Ovary (tissue), 9 donors: ENCODE measurements around the gene SHC1. TPM values are rescaled to one million over a fixed set of nuclear protein-coding genes. Genes with fewer than 3 reads are reported as not detected.
A peak's percentile ranks its signal among the peaks of the same experiment; 100 is the strongest.

Source experiments
- DNase-seq, 5 donors: peaks; one replicate each; pipeline ENCODE4 v3.0.0-alpha.2; 2019 to 2020
- H3K27ac ChIP-seq, 2 donors: fragments of 200-600 bp; one replicate each; pipeline versions ENCODE4 v1.5.1 to v1.8.0; 2019 to 2022
- H3K27me3 ChIP-seq: fragments of 200-600 bp; one replicate; pipeline ENCODE4 v1.8.0; 2022
- H3K36me3 ChIP-seq: fragments of 200-600 bp; sonication (generic); one replicate; pipeline ENCODE4 v1.5.1; 2019
- H3K4me1 ChIP-seq: one replicate; pipeline ENCODE4 v1.8.1; 2013; ENCODE audit warnings: mild to moderate bottlenecking, moderate library complexity; ENCODE audit not compliant: insufficient read depth
- H3K4me3 ChIP-seq: fragments of 200-600 bp; sonication (generic); one replicate; pipeline ENCODE4 v1.5.1; 2017
- H3K9me3 ChIP-seq, 2 donors: fragments of 200-600 bp in 1 of 2; sonication (generic) in 1 of 2; one replicate each; pipeline versions ENCODE4 v1.5.1 to v1.8.1; 2013 to 2019; ENCODE audit warnings: mild to moderate bottlenecking in 1 of 2, moderate library complexity in 1 of 2
- EP300 ChIP-seq: sonication (generic); formaldehyde crosslinking; IDR thresholded peaks from one replicate; pipeline ENCODE4 v1.6.1; 2017; ENCODE audit warnings: antibody characterized with exemption
- POLR2A ChIP-seq: fragments of 450-650 bp; IDR thresholded peaks from one replicate; pipeline ENCODE4 v1.6.1; 2017; ENCODE audit warnings: antibody characterized with exemption, mild to moderate bottlenecking, moderate library complexity
- WGBS, 3 donors: extraction: QIAGEN DNeasy Blood & Tissue Kit in 1 of 3; methylation state at CpG; one replicate each; pipeline versions ENCODE4 v1.1.5 to v1.1.7; 2013 to 2017; 5-methylcytosine and 5-hydroxymethylcytosine counted together
- intact Hi-C, 4 donors: fragments of 100-400 bp; cut with DNase I; formaldehyde crosslinking; loops; one replicate each; pipeline versions ENCODE4 v1.11.0 to v1.15.1; 2022 to 2023
- polyA plus RNA-seq, 2 donors: library from polyadenylated mRNA; stranded (reverse); fragments of 200-250 nt in 1 of 2; fragments of 350-450 nt in 1 of 2; fragmentation: Illumina TruSeq in 1 of 2; extraction: RNeasy Lipid Tissue Mini Kit (QIAGEN cat#74804) in 1 of 2; gene quantifications; one replicate each; pipeline ENCODE4 v1.2.3, GENCODE V29; 2013 to 2014
- total RNA-seq, 7 donors: library from RNA; depleted of rRNA in 2 of 7; stranded (reverse); fragments of >200 nt in 2 of 7; fragmentation: NEBNext Ultra II Directional in 3 of 7; extraction: Animal tissue kit (Norgen Biotek cat#: 25700) in 3 of 7; gene quantifications; one replicate each; pipeline versions ENCODE4 v1.1.0 to v1.2.4, GENCODE V29; 2016 to 2023
- TF ChIP-seq, protein P1 (sequence below), 3 donors: fragments of 450-650 bp in 2 of 3; fragments of 200-600 bp in 1 of 3; IDR thresholded peaks; one replicate each; pipeline versions ENCODE4 v1.5.1 to v1.8.0; 2016 to 2022; ENCODE audit warnings: antibody characterized with exemption in 3 of 3, mild to moderate bottlenecking in 1 of 3
- donor health status: DM: no; HTN: no; CAD: no; lungs with moderate emphysema.
- donor health status: DM: no; HTN: no; CAD: no.
- donor health status: Bipolar disorder and iron deficiency.
- donor health status: DM: yes; HTN: yes; CAD: no.
- donor health status: DM: no; HTN: no; CAD: no.
- donor health status: DM: yes; HTN: yes; CAD: no.

Gene SHC1
- total and polyA plus RNA-seq, 9 donors: 36.8 to 183 (median 80.0) TPM

DNA sequence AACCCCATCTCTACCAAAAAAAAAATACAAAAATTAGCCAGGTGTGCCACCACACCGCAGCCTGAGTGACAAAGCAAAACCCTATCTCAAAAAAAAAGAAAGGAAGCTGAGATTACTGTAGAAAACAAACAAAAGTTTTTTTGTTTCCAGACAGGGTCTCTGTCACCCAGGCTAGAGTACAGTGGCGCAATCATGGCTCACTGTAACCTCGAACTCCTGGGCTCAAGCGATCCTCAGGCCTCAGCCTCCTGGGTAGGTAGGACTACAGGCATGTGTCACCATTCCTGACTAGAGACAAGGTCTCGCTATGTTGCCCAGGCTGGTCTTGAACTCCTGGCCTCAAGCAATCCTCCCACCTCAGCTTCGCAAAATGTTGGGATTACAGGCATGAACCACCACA is 6.2 kb downstream of the SHC1 start:
- no peak for DNase-seq
- H3K27ac ChIP-seq: no peak overlapping the region
- peaks cover 2% of the 10 kb centered on the region for H3K4me1 ChIP-seq
- TF ChIP-seq EP300 (no peak), POLR2A (no peak)
- TF ChIP-seq, protein P1, sequence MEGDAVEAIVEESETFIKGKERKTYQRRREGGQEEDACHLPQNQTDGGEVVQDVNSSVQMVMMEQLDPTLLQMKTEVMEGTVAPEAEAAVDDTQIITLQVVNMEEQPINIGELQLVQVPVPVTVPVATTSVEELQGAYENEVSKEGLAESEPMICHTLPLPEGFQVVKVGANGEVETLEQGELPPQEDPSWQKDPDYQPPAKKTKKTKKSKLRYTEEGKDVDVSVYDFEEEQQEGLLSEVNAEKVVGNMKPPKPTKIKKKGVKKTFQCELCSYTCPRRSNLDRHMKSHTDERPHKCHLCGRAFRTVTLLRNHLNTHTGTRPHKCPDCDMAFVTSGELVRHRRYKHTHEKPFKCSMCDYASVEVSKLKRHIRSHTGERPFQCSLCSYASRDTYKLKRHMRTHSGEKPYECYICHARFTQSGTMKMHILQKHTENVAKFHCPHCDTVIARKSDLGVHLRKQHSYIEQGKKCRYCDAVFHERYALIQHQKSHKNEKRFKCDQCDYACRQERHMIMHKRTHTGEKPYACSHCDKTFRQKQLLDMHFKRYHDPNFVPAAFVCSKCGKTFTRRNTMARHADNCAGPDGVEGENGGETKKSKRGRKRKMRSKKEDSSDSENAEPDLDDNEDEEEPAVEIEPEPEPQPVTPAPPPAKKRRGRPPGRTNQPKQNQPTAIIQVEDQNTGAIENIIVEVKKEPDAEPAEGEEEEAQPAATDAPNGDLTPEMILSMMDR (IDR thresholded peaks at IDR 0.05): no peak
- H3K9me3 ChIP-seq: no peaks in the 10 kb centered on the region
- no peaks in the 10 kb centered on the region for H3K36me3 ChIP-seq
- H3K27me3 ChIP-seq: no peaks in the 10 kb centered on the region
- intact Hi-C loops: loop anchor here in 3 of 4 donors (5.0 kb wide), 2 partner anchors 33 to 38 kb away; partner anchors contain the start of gene ZBTB7B (in 1 of the 3)
- no peak overlapping the region for H3K4me3 ChIP-seq
- 83 to 87% (median 85%) methylated on average over 6 of the region's 6 CpGs for WGBS, 3 donors

DNA sequence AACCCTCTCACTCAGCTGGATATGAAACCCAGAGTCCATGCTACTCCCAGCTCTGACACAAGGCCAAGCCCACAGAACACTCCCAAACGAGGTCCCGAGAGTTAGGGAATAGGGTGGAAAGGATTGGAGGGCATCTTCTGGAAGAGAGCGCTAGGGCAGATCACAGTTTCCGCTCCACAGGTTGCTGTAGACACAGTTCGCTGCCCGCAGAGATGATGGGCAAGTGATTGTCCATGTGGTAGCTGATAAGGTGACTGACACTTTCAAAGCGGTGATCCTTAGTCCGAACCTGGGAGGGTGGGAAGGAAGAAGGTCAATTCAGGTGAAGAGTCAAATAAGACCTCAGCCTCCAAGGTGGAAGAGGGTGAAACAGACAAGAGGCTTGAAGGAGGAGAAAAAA is 6.9 kb downstream of the SHC1 start:
- no peak for TF ChIP-seq EP300
- TF ChIP-seq, protein P1 (IDR thresholded peaks at IDR 0.05): no peak
- TF ChIP-seq POLR2A: no peak
- H3K4me1 ChIP-seq: no peaks in the 10 kb centered on the region
- no peak overlapping the region for H3K4me3 ChIP-seq
- H3K9me3 ChIP-seq: no peaks in the 10 kb centered on the region
- WGBS, 3 donors: 68 to 72% (median 71%) methylated on average over 8 of the region's 8 CpGs
- DNase-seq: peak in 1 of 5 donors; percentile 25
- no peak overlapping the region for H3K27ac ChIP-seq
- intact Hi-C loops: loop anchor here in 3 of 4 donors (5.0 kb wide), 2 partner anchors 34 to 39 kb away; partner anchors contain the start of gene ZBTB7B (in 1 of the 3)
- H3K27me3 ChIP-seq: no peaks in the 10 kb centered on the region
- H3K36me3 ChIP-seq: no peaks in the 10 kb centered on the region

DNA sequence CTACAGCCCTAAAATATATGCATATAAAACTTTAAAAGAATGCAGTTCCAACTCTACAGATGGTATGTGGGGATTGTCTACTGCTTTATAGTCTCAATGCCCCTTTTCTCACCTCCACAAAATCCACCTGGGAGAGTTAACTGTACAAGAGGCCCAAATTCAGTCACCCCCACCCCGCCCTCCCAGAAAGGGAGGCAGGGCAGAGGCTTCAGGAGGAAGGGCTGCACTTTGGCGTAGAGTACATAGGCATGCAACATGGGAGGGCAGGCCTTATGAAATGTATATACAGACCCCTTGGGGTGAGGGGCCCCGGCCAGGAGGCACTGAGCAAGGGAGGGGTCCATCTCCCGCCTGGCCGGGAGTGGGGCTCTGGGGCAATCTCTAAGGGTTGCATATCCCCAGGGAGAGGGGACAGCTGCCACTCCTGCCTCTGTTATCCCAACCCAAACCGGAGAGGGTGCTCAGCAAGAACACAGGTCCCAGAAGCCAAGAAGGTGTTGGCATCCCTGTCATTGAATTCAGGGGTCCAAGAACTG is 7.7 kb downstream of the SHC1 start:
- Histone ChIP-seq H3K27ac (no peak overlapping the region), H3K27me3 (no peaks in the 10 kb centered on the region), H3K9me3 (no peaks in the 10 kb centered on the region), H3K36me3 (no peaks in the 10 kb centered on the region), H3K4me3 (no peak overlapping the region), H3K4me1 (no peaks in the 10 kb centered on the region)
- TF ChIP-seq, protein P1 (IDR thresholded peaks at IDR 0.05): no peak
- TF ChIP-seq EP300 (no peak), POLR2A (no peak)
- peak in 1 of 5 donors; percentile 31 for DNase-seq
- intact Hi-C loops: loop anchor here in 3 of 4 donors (5.0 kb wide), 2 partner anchors 34 to 39 kb away; partner anchors contain the start of gene ZBTB7B (in 1 of the 3)
- WGBS, 3 donors: 56 to 62% (median 58%) methylated on average over 6 of the region's 6 CpGs

DNA sequence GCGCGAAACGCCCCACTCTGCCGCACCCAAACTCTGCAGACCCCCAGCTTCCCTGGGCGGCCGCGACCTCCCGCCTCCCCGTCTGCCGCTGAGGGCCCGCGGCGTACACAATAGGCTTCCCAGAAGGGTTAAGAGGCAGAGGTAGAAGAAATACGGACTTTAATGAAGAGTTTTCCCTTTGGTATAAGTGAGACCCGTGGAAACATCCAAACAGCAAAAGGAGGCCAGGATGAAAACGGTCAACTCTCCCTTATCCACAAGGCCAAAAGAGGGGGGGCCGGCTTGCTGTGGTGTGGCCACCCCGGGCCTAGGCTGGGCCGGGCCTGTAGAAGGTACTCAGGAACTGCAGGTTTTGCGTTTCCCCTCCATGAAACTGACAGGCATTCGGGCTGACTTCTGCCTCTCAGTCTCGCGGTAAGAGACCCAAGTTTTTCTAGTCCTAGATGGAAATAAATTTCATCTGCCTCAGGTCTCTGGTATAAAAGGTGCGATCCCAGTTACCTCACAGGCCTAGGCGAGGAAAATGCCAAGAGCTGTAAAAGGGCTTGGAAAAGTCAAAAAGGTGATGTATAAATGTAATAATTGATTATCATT is 8.3 kb downstream of the SHC1 start:
- peaks cover 1% of the 10 kb centered on the region for H3K4me1 ChIP-seq
- DNase-seq: peak in 2 of 5 donors; percentile 61 to 64
- no peaks in the 10 kb centered on the region for H3K9me3 ChIP-seq
- TF ChIP-seq POLR2A (no peak), EP300 (no peak)
- TF ChIP-seq, protein P1 (IDR thresholded peaks at IDR 0.05): no peak
- WGBS, 3 donors: 3 to 4% (median 3%) methylated on average over 25 of the region's 25 CpGs
- peak overlapping the region; percentile 82 for H3K4me3 ChIP-seq
- H3K36me3 ChIP-seq: no peaks in the 10 kb centered on the region
- intact Hi-C loops: loop anchor here in 3 of 4 donors (5.0 kb wide), 2 partner anchors 35 to 40 kb away; partner anchors contain the start of gene ZBTB7B (in 1 of the 3)
- H3K27ac ChIP-seq: peak overlapping the region; percentile 96 to 99
- H3K27me3 ChIP-seq: no peaks in the 10 kb centered on the region
